Putamen (tissue), 1 donor: ENCODE measurements around the gene MAD1L1.

Experiments
- DNase-seq: peaks from one replicate; pipeline ENCODE4 v3.0.0-alpha.2; 2016; ENCODE audit warnings: low spot score

Gene MAD1L1

GRCh38 chr7:1852517-1853430 is 380.0 kb downstream of the MAD1L1 start:
- DNase-seq = no peak

- no peak for DNase-seq
Observed at GRCh38 chr7:1851721-1852516, 380.8 kb downstream of the MAD1L1 start.

GRCh38 chr7:1850976-1851571 is 381.7 kb downstream of the MAD1L1 start:
- no peak for DNase-seq

GRCh38 chr7:1850111-1850975 is 382.4 kb downstream of the MAD1L1 start:
- no peak for DNase-seq

- DNase-seq = no peak
Observed at GRCh38 chr7:1849351-1850041, 383.2 kb downstream of the MAD1L1 start.

GRCh38 chr7:1848911-1849311 is 383.8 kb downstream of the MAD1L1 start:
- DNase-seq = no peak

GRCh38 chr7:1848013-1848640 is 384.6 kb downstream of the MAD1L1 start:
- no peak for DNase-seq

- no peak for DNase-seq
Observed at GRCh38 chr7:1847260-1848001, 385.3 kb downstream of the MAD1L1 start.

GRCh38 chr7:1846331-1847065 is 386.2 kb downstream of the MAD1L1 start:
- no peak for DNase-seq

- no peak for DNase-seq
Observed at GRCh38 chr7:1845536-1846311, 387.0 kb downstream of the MAD1L1 start.

- DNase-seq = no peak
Observed at GRCh38 chr7:1844951-1845390, 387.8 kb downstream of the MAD1L1 start.

- DNase-seq = no peak
Observed at GRCh38 chr7:1844336-1844950, 388.3 kb downstream of the MAD1L1 start.

GRCh38 chr7:1843921-1844335 is 388.8 kb downstream of the MAD1L1 start:
- no peak for DNase-seq

GRCh38 chr7:1843271-1843861 is 389.4 kb downstream of the MAD1L1 start:
- DNase-seq = peak; percentile 19

GRCh38 chr7:1842321-1843221 is 390.2 kb downstream of the MAD1L1 start:
- no peak for DNase-seq
